NB4 (cell line): ENCODE measurements around the gene MYLK.

ENCODE experiments used
- CTCF ChIP-seq: IDR thresholded peaks from one replicate; pipeline ENCODE4 v1.5.1; 2012; ENCODE audit warnings: low read depth, low read length
- POLR2A ChIP-seq: IDR thresholded peaks from 2 replicates; pipeline ENCODE4 v1.6.1; 2011; ENCODE audit warnings: mild to moderate bottlenecking; ENCODE audit not compliant: insufficient read length; ENCODE audit errors: extremely low read depth
- TF ChIP-seq, protein P1 (sequence below): IDR thresholded peaks from 2 replicates; pipeline ENCODE4 v1.6.1; 2011; ENCODE audit warnings: low read depth, low read length

- TF ChIP-seq CTCF (no peak), POLR2A (no peak)
- TF ChIP-seq, protein P1, sequence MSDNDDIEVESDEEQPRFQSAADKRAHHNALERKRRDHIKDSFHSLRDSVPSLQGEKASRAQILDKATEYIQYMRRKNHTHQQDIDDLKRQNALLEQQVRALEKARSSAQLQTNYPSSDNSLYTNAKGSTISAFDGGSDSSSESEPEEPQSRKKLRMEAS = no peak
These were observed 83.8 kb downstream of the MYLK start for GRCh38 chr3:123800362-123800682.
